ENCODE data around the gene MYO7A. TPM values are rescaled to one million over a fixed set of nuclear protein-coding genes. Genes with fewer than 3 reads are reported as not detected.

MYO7A gene
- total RNA-seq, 1 donor from 2014 or later = 46.4 TPM

DNA sequence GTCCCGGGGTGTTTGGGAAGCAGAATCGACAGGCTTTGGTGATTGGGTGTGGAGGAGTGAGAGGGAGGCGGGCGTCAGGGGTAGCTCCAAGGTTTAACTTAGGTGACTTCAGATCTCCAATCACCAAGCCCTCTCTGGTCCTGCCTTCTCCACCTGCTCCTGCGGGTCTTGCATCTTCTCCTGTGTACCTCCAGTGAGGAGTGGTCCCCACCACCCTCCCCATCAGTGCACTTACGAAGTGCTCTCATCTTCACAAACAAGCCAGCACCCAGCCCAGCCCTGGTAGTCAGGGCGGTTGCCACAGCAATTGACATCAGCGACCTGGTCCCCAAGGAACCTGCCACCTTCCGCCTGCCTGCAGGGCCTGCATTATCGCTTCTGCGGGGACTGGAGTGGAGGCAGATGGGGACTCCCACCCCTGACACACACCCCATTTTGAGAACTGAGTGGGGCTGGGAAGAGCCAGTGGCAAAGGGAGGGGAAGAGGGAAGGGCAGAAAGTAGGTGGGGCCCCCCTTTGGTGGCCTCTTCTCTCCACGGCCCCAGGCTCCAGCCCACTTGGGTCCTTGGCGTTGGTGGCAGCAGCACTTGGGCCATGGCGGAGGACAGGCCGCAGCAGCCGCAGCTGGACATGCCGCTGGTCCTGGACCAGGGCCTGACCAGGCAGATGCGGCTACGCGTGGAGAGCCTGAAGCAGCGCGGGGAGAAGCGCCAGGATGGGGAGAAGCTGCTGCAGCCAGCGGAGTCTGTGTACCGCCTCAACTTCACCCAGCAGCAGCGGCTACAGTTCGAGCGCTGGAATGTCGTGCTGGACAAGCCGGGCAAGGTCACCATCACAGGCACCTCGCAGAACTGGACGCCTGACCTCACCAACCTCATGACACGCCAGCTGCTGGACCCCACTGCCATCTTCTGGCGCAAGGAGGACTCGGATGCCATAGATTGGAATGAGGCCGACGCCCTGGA, 25.5 kb upstream of the MYO7A start, which contains the start of gene OMP:
Gene OMP (plus strand): TSS at position 595 of the 965 bp plus-strand sequence. CDS start 0 bp downstream, at position 595.
- Histone ChIP-seq H3K4me3 (no peak within 1 kb of the TSS), H3K27me3 (no peaks in the 10 kb centered on the region), H3K36me3 (peaks cover 0 to 5% of the 10 kb centered on the region in 2 donors), H3K27ac (no peak within 1 kb of the TSS), H3K4me1 (peaks cover 0 to 4% of the 10 kb centered on the region in 2 donors), H3K9me3 (no peaks in the 10 kb centered on the region)
- intact Hi-C loops (cut with DNase I) = no loop called here
- no peak for DNase-seq (ENCODE audit: low spot score in 2 of 2)
- TF ChIP-seq, protein P1, sequence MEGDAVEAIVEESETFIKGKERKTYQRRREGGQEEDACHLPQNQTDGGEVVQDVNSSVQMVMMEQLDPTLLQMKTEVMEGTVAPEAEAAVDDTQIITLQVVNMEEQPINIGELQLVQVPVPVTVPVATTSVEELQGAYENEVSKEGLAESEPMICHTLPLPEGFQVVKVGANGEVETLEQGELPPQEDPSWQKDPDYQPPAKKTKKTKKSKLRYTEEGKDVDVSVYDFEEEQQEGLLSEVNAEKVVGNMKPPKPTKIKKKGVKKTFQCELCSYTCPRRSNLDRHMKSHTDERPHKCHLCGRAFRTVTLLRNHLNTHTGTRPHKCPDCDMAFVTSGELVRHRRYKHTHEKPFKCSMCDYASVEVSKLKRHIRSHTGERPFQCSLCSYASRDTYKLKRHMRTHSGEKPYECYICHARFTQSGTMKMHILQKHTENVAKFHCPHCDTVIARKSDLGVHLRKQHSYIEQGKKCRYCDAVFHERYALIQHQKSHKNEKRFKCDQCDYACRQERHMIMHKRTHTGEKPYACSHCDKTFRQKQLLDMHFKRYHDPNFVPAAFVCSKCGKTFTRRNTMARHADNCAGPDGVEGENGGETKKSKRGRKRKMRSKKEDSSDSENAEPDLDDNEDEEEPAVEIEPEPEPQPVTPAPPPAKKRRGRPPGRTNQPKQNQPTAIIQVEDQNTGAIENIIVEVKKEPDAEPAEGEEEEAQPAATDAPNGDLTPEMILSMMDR (IDR thresholded peaks at IDR 0.05) = no peak

DNA sequence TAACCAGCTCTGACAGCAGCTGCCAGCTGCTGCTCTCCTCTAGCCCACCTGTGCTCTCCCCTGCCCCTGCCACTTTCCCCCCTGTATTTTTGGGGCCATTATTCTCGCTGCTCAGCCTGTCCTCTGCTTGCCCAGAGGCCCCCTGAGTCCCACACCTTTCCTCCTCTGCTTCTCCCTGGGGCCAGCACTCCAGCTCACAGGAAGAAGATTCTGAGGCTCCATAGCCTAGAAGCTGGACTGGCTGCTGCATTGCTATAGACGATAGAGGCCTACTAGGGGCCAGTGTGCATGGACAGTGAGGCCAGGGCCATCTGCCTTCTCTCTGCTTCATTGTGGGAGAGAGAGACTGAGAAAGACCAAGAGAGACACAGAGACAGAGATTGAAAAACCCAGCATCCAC, 24.7 kb upstream of the MYO7A start:
- no peak overlapping the region for H3K27ac ChIP-seq
- TF ChIP-seq, protein P1 (IDR thresholded peaks at IDR 0.05) = no peak
- no peaks in the 10 kb centered on the region for H3K9me3 ChIP-seq
- H3K27me3 ChIP-seq = no peaks in the 10 kb centered on the region
- peaks cover 0 to 5% of the 10 kb centered on the region in 2 donors for H3K36me3 ChIP-seq
- peaks cover 0 to 9% of the 10 kb centered on the region in 2 donors for H3K4me1 ChIP-seq
- DNase-seq (ENCODE audit: low spot score in 2 of 2) = no peak
- H3K4me3 ChIP-seq = no peak overlapping the region
- intact Hi-C loops (cut with DNase I) = no loop called here

DNA sequence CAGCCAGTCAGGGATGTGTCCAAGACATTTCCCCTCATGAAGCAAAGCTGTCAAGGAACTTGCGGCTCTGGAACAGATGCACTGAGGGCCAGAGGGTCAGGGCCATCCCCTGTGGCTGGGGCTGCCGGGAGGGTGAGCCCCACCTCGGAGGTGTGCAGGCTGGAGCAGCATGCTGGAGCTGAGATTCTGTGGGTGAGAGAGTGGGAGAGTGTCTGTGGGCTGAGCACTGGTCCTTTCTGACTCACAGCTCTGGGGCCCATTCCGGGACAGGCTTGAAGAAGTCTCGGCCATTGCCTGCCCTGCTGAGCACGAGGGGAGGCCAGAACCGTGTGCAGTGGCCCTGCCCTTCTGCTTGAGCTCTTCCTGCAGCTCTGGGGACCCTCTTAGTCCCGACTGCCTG, 23.3 kb upstream of the MYO7A start:
- no peak for DNase-seq (ENCODE audit: low spot score in 2 of 2)

DNA sequence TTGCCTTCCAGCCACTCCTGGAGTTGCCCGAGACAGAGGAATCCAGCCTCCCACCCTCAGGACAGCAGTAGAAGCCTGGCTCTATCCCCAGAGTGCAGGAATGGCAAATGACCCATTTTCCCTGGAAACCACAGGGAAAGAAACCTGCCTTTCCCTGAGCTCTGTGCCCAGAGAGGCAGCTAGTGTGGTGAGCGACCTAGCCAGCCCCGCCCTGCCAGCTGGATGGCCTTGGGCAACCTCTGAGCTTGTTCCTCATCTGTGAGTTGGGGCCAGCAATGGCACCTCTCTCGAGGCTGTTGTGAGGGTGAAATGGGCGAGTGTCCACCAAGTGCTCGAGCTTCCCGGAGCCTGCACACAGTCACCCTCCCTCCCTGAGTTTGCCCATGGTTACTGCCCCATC, 21.7 kb upstream of the MYO7A start:
- peaks cover 0 to 9% of the 10 kb centered on the region in 2 donors for H3K4me1 ChIP-seq
- intact Hi-C loops (cut with DNase I) = no loop called here
- no peaks in the 10 kb centered on the region for H3K27me3 ChIP-seq
- no peaks in the 10 kb centered on the region for H3K9me3 ChIP-seq
- H3K27ac ChIP-seq = no peak overlapping the region
- H3K4me3 ChIP-seq = no peak overlapping the region
- H3K36me3 ChIP-seq = peaks cover 0 to 5% of the 10 kb centered on the region in 2 donors
- no peak for DNase-seq (ENCODE audit: low spot score in 2 of 2)
- TF ChIP-seq, protein P1 (IDR thresholded peaks at IDR 0.05) = no peak

More for the DNA sequence above, 23.3 kb upstream of the MYO7A start:
- intact Hi-C loops (cut with DNase I) = no loop called here
- Histone ChIP-seq H3K36me3 (peaks cover 0 to 5% of the 10 kb centered on the region in 2 donors), H3K27me3 (no peaks in the 10 kb centered on the region), H3K4me1 (peaks cover 0 to 9% of the 10 kb centered on the region in 2 donors), H3K4me3 (no peak overlapping the region), H3K9me3 (no peaks in the 10 kb centered on the region), H3K27ac (no peak overlapping the region)
- TF ChIP-seq, protein P1 (IDR thresholded peaks at IDR 0.05) = no peak

DNA sequence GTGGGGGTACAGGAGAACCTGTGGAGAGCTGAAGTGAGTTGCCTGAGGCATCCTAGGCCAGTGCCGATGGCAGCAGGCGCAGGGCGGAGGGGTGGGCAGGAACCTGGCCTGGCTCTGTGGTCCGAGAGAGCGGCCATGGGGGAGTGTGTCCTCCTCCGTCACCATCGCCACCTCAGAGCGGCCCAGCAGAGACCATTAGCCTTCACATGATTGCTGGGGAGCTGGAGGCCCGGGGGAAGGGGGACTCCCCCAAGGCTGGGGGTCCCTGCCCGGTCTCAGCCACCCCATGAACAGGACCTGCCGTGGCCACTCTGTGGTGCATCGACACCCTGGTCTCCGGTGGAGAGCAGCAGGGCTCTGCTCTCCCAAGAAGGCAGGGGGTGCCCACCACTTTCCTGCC, 21.3 kb upstream of the MYO7A start:
- Histone ChIP-seq H3K4me3 (no peak overlapping the region), H3K36me3 (peaks cover 0 to 5% of the 10 kb centered on the region in 2 donors), H3K27me3 (no peaks in the 10 kb centered on the region), H3K27ac (no peak overlapping the region), H3K9me3 (no peaks in the 10 kb centered on the region), H3K4me1 (peaks cover 0 to 9% of the 10 kb centered on the region in 2 donors)
- DNase-seq (ENCODE audit: low spot score in 2 of 2) = no peak
- TF ChIP-seq, protein P1 (IDR thresholded peaks at IDR 0.05) = no peak
- intact Hi-C loops (cut with DNase I) = no loop called here

All from ascending aorta (tissue), 2 donors.